HG02623 (cell line): ENCODE measurements around the gene GPR152.
"Not testable (repeated sequence)": the region's sequence is repeated elsewhere in the genome, so short reads cannot be mapped to it uniquely, and the experiment has no call there.

Experiments
- ATAC-seq: cut with Tn5 transposase; IDR thresholded peaks from one replicate; pipeline ENCODE4 v1.9.1; 2021; ENCODE audit warnings: moderate library complexity; ENCODE audit not compliant: unreplicated experiment

The GPR152 gene

DNA sequence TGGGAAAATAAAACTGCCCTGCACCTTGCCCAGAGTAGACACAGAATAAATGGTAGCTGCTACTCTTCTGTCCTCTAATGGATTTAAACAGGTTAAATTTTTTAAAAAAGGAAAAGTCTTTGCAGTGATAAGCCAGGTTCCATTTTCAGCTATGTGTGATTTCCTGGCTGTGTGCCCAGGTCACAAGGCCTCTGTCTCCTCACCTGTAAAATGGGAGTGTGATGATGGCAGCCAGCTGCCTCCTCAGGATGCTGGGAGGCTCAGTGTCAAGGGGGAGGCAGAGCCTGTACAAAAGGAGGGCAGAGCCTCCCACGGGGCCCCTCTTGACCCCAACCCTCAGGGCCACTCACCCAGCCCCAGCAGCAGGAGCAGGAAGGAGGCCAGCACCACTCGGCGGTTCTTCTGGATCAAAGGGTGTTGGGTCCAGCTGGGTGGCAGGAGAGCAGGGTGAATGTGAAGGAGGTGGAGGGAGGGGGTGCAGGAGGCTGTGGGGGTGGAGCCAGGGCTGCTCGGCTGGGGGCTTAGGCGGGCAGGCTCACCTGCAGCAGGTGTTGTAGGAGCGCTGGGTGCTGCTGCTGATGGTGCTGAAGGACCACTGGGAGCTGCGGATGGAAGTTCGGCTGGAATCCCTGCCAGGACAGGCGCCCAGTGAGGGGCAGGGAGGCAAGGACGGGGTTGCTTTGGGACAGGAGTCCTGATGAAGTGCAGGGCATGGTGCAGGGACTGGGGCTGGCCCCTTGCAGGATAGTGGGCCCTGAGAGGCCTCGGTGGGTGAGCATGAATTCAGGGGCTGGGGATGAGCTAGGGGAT is 14.6 kb upstream of the GPR152 start:
- ATAC-seq = no peak

- ATAC-seq = no peak
Observed at GRCh38 chr11:67466367-67466766, 13.8 kb upstream of the GPR152 start.

GRCh38 chr11:67465530-67465929 is 13.0 kb upstream of the GPR152 start:
- ATAC-seq = not testable (repeated sequence)

- no peak for ATAC-seq
Observed at GRCh38 chr11:67465189-67465510, 12.6 kb upstream of the GPR152 start.

DNA sequence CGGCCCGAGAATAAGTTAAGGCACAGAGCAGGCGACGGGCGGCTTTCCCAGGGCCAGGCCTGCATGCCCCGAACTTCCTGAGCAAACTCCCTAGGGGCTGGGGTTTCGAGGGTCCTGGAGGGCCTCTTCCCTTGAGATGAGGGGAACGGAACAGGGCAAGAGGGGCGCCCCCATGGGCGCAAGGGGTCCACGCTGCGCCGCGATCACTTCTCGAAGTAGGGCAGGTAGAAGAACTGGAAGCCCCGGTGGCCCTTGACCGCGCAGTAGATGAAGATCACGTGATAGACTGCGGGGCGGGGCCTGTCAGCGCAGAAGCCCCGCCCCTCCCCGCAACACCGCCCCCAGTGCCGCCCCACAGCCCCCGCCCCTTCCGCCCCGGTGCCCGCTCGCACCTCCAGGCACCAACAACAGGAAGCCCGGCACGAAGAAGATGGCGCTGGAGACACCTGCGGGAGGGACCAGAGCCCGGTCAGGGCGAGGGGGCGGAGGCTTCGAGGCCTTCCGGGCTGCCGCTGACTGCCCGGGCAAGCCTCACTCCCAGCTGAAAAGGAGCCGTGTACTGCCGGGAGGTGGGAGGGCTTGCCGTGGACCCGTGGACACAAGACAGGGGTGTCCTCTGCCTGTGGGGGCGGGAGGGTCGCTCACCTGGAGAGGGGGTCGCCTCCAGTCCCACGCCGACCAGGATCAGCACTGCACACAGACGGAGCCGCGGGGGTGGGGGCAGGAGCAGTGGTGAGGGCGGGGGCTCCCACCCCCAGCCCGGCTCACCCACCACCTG is 12.1 kb upstream of the GPR152 start:
- ATAC-seq = no peak

DNA sequence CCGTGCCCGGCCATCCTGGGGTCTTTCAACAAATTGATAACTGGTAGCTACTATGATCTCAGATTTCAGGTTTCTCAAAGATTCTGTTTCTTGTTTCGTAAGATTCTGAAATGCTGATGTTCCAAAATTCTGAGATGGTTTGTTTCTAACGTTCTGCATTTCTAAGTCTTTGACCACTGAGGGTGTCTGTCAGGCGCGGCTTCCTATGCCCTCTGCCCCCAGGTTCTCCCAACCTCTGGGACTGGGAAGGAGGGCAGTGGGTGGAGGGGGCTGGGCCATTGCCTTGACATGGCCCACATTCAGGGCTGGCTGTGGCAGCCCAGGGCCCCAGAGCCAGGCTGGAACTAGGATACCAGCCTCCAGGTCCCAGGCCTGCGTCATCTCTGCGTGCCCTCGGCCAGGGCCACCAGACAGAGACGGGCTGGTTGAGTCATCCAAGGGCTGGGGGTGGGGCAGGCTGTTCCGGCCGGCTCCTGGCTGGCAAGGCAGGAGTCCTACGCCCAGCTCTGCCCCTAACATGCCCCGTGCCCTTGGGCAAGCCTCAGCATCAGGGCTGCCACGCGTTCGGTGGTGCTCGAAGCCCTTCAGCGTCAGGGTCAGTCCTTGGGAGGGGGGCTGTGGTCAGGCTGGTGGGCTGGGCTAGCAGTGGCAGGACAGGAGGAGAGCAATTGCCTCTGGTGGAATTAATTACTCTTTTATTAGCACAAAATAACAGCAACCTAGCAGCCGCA is 11.3 kb upstream of the GPR152 start:
- ATAC-seq = no peak

GRCh38 chr11:67463186-67463585 is 10.7 kb upstream of the GPR152 start:
- no peak for ATAC-seq

GRCh38 chr11:67458266-67458665 is 5.7 kb upstream of the GPR152 start:
- no peak for ATAC-seq

DNA sequence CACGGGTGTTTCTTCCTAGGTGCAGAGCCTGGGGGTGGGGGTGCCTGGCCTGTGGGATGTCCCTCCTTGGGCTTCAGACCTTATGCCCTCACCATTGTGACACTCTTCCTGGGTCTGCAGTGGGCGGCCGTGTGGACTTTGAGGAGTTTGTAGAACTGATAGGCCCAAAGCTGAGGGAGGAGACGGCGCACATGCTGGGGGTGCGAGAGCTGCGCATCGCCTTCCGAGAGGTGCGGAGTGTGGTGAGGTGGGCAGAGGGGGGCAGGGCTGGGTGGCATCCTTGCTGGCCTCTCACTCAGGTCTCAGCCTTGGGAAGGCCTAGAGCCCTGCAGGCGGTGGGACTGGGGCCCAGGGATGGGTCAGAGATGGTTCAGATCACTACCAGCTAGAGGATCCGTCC is 4.9 kb upstream of the GPR152 start:
- no peak for ATAC-seq

- no peak for ATAC-seq
Observed at GRCh38 chr11:67456068-67456705, 3.7 kb upstream of the GPR152 start.

- no peak for ATAC-seq
Observed at GRCh38 chr11:67455054-67455453, 2.5 kb upstream of the GPR152 start, which contains the start of gene CABP4. Gene CABP4 (plus strand): TSS chr11:67455354. CDS start chr11:67455424, 70 bp downstream.

DNA sequence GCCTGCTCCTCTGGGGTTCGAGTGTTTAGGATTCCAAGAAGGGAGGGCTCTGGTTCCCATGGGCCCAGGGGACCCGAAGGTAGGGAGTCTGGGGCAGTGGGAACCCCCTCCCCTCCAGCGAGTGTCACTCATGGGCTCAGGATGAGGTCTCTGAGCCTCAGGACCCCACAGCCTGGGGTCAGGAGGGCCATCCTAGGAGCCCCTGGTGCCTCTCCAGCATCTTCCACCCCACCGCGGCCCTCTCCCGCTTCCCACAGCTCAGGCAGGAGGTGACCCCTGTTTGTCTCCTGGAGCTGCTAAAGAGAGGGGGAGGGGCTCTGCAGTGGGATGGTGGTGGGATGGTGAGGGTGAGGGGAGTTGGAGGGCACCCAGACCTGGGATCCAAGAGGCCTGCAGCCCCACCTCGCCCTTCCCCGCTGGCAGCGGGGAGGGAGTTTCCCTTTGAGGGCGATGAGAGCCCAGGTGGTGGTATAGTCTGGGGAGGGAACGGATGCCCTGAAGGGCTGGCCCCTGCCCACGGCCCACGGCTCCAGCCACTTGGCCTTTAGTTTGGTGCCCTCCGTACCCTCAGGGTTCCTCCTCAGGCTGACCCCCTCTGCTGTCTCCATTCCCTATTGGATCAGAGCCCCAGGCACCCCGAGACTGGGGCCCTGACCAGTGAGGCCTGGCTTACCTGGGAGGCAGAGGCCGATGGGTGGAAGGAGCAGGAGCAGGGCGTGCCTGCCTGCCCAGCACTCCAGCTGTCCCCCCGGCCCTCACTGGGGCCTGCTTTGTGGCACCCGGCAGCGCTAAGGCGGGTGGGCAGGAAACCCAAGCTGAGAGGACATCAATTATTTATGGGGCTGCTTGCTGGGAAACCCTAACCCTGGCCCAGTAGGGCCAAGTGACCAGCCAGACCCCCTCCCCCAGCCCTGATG is 1.5 kb upstream of the GPR152 start:
- no peak for ATAC-seq

- no peak for ATAC-seq
Observed at GRCh38 chr11:67451658-67451976, 912 bp downstream of the GPR152 start.

- no peak for ATAC-seq
Observed at GRCh38 chr11:67450796-67451657, 1.5 kb downstream of the GPR152 start.

DNA sequence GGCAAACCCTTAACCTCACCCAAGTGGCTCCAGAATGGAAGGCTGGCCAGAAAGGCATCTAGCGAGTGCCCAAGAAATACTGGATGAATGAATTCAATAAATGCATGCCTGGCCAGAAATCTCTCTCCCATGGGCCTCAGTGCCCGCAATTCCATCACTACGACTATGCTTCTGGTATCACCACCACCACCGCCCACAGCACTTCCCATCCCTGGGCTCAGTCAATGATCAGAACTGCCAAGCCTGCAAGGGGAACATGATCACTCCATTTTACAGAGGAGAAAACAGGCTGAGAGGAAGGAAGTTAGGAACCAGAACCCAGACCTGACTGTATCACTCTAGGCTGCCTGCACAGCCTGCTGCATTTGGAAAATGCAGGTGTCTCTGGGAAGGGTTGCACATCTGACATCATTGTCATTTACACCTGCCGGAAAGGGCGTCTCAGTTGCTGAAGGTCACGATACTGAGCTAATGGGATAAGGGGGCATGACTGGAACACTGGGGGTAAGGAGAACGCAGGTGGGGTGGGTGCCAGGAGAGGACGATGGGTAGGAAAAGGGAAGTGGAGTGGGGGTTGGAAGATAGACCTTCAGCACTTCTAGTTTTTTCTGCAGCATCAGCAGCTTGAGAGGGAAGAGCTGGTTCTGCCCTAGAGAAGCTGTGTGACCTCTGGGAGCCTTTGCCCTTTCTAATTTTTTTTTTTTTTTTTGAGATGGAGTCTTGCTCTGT is 3.2 kb downstream of the GPR152 start:
- no peak for ATAC-seq

GRCh38 chr11:67448220-67448609 is 4.3 kb downstream of the GPR152 start:
- ATAC-seq = no peak

- no peak for ATAC-seq
Observed at GRCh38 chr11:67445515-67445914, 7.0 kb downstream of the GPR152 start.

DNA sequence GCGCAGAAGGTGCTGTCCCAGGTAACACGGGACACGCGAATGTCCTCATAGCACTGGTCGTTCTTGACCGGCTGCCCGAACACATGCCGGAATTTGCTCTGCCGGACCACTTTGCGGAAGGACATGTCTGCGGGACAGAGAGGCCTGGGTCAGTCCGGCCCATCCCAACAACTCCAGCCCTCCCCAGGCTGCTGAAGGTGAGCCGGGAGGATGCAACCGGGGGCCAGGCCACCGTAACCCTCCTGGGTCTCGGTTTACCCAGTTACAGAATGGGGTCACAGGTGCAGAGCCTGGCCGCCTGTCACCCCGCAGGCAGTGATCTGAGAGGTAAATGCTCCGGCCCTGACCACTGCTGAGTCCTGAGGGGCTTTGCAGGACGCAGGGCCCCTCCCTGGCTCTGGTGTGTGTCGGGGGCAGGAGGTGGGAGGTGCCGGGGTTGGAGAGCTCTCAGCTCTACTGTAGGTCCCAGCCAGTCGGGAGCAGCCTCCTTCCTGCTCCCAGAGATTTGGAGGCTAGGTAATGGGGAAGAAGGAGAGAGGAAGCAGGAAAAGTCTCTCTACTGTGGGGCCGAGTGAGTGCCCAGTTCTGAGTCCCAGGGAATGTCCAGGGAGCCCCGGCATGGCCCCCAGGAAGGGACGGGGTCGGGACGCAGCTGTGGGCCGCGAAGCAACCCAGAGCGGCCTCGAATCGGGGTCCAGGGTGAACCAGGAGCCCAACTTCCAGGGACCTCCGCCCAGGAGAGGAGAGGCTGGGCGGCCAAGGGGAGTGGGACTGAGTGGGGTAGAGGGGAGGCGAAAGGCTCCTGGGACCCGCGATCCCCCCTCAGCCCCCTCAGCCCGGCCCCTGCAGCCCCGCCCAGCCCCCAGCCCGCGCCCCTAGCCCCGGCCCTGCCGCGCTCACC is 9.8 kb downstream of the GPR152 start:
- peak; percentile 10 for ATAC-seq
